T-cell (primary cell): ENCODE measurements around the gene PPP1R13L. TPM values are rescaled to one million over a fixed set of nuclear protein-coding genes. Genes with fewer than 3 reads are reported as not detected.

Source experiments
- ATAC-seq, 4 experiments: fragments of 200-7000 bp in 3 of 4; fragments of 150-1000 bp in 1 of 4; cut with Tn5 transposase; replicated peaks in 1 of 4; 1 replicate in 3 of 4; 2 replicates in 1 of 4; pipeline ENCODE4 v1.10.0; 2021; ENCODE audit warnings: moderate library complexity in 3 of 4, mild to moderate bottlenecking in 2 of 4, moderate number of reproducible peaks in 1 of 4
- CTCF ChIA-PET, 2 donors: fragments of 300-600 bp; sonication (Branson Sonifier 250); formaldehyde crosslinking; loops; one replicate each; lab custom pipeline; 2022; ENCODE audit warnings: antibody characterized with exemption in 2 of 2; lab: Charles Lee
- POLR2A ChIA-PET, 2 donors: fragments of 300-600 bp; sonication (Branson Sonifier 250); formaldehyde crosslinking; loops; one replicate each; lab custom pipeline; 2022; ENCODE audit warnings: antibody characterized with exemption in 2 of 2; lab: Charles Lee
- DNase-seq, 35 experiments: peaks; one replicate each; pipeline versions ENCODE4 v3.0.0 to v3.0.0-alpha.2; 2013 to 2023
- H3K27ac ChIP-seq: one replicate; pipeline ENCODE4 v1.5.1; 2013; ENCODE audit warnings: low read length
- H3K27me3 ChIP-seq, 2 experiments: replicated peaks in 1 of 2; 1 replicate in 1 of 2; 2 replicates in 1 of 2; pipeline versions ENCODE4 v1.6.1 to v1.7.0; 2013; ENCODE audit warnings: low read length in 1 of 2, mixed read lengths in 1 of 2; ENCODE audit not compliant: control insufficient read depth in 2 of 2, insufficient read depth in 2 of 2; ENCODE audit errors: extremely low read depth in 1 of 2
- H3K36me3 ChIP-seq, 2 donors: 1 replicate in 1 of 2; 2 replicates in 1 of 2; pipeline versions ENCODE4 v1.6.1 to v1.7.0; 2013; ENCODE audit warnings: low read length in 1 of 2; ENCODE audit not compliant: control insufficient read depth in 2 of 2, insufficient read depth in 1 of 2; ENCODE audit errors: extremely low read depth in 1 of 2
- H3K4me1 ChIP-seq, 2 experiments: 1 replicate in 1 of 2; 2 replicates in 1 of 2; pipeline versions ENCODE4 v1.6.1 to v1.7.0; 2013; ENCODE audit warnings: low read length in 2 of 2, mixed read lengths in 1 of 2; ENCODE audit not compliant: insufficient read depth in 2 of 2, control insufficient read depth in 1 of 2; ENCODE audit errors: extremely low read depth in 1 of 2
- H3K4me3 ChIP-seq, 2 donors: 1 replicate in 1 of 2; 2 replicates in 1 of 2; pipeline versions ENCODE4 v1.5.1 to v1.7.0; 2013; ENCODE audit warnings: mild to moderate bottlenecking in 2 of 2, low read length in 1 of 2, moderate library complexity in 1 of 2; ENCODE audit not compliant: control insufficient read depth in 1 of 2; ENCODE audit errors: extremely low read depth in 1 of 2
- H3K9me3 ChIP-seq: 2 replicates; pipeline ENCODE4 v1.7.0; 2013
- H3K27ac Mint-ChIP-seq, 2 donors: one replicate each; pipeline ENCODE4 v1.8.0; 2020 to 2021; ENCODE audit warnings: mild to moderate bottlenecking in 2 of 2, mixed read lengths in 2 of 2
- H3K27me3 Mint-ChIP-seq, 2 donors: one replicate each; pipeline ENCODE4 v1.8.0; 2021 to 2022; ENCODE audit warnings: mixed read lengths in 2 of 2
- H3K36me3 Mint-ChIP-seq: one replicate; pipeline ENCODE4 v1.8.0; 2021; ENCODE audit warnings: mixed read lengths
- H3K4me1 Mint-ChIP-seq, 3 donors: one replicate each; pipeline ENCODE4 v1.8.0; 2020 to 2022; ENCODE audit warnings: mixed read lengths in 3 of 3, mild to moderate bottlenecking in 1 of 3
- H3K4me3 Mint-ChIP-seq, 3 donors: one replicate each; pipeline ENCODE4 v1.8.0; 2020 to 2022; ENCODE audit warnings: mild to moderate bottlenecking in 3 of 3, mixed read lengths in 3 of 3, moderate library complexity in 3 of 3
- H3K9me3 Mint-ChIP-seq, 3 donors: one replicate each; pipeline ENCODE4 v1.8.0; 2020 to 2022; ENCODE audit warnings: mixed read lengths in 3 of 3
- WGBS: methylation state at CpG from one replicate; pipeline ENCODE4 v1.1.5; 2013; ENCODE audit warnings: missing lambda C conversion rate; ENCODE audit not compliant: insufficient coverage; 5-methylcytosine and 5-hydroxymethylcytosine counted together
- total RNA-seq, 35 experiments: library from RNA in 6 of 35; stranded (reverse) in 6 of 35; fragments of 120-200 nt in 1 of 35; gene quantifications; one replicate each; pipeline versions ENCODE4 v1.2.1 to v1.2.4 and lab custom pipeline; 2013 to 2026

Gene PPP1R13L
- total RNA-seq, 5 donors from 2014 or later (not counting 1 experiment from before 2014, with no cell fraction given) = 7.9 to 15.7 (median 12.5) TPM

- ChIA-PET CTCF (interaction anchor here in 1 of 2 donors (1.4 to 1.8 kb wide), 2 partner anchors 23 to 34 kb away, joined by 6 to 12 read pairs; partner anchors contain the start of gene FOSB), POLR2A (interaction anchor here in 1 of 2 donors (1.3 to 1.9 kb wide), 2 partner anchors 23 to 29 kb away, joined by 5 to 9 read pairs; partner anchors contain the start of gene FOSB)
- H3K9me3 ChIP-seq = no peaks in the 10 kb centered on the region
- peaks cover 0 to 7% of the 10 kb centered on the region in 2 experiments for H3K27me3 ChIP-seq
- 19% methylated on average over 34 of the region's 47 CpGs for WGBS
- H3K27ac ChIP-seq = peak overlapping the region; percentile 84
- DNase-seq (peak in 34 of 35 experiments; percentile 40 to 90 (median 72)), ATAC-seq (peak; percentile 35 to 53 (median 37))
- Mint-ChIP-seq H3K27me3 (no peaks in the 10 kb centered on the region), H3K27ac (peak overlapping the region; percentile 66 to 69), H3K4me1 (peaks cover 56 to 65% (median 63%) of the 10 kb centered on the region in 3 donors), H3K9me3 (no peaks in the 10 kb centered on the region), H3K36me3 (no peaks in the 10 kb centered on the region), H3K4me3 (peak overlapping the region; percentile 32 to 80 (median 41))
- peak overlapping the region; percentile 36 to 69 for H3K4me3 ChIP-seq
- peaks cover 5 to 64% of the 10 kb centered on the region in 2 experiments for H3K4me1 ChIP-seq
- H3K36me3 ChIP-seq = no peaks in the 10 kb centered on the region
Observed at GRCh38 chr19:45444318-45445041, 39.6 kb upstream of the PPP1R13L start.

DNA sequence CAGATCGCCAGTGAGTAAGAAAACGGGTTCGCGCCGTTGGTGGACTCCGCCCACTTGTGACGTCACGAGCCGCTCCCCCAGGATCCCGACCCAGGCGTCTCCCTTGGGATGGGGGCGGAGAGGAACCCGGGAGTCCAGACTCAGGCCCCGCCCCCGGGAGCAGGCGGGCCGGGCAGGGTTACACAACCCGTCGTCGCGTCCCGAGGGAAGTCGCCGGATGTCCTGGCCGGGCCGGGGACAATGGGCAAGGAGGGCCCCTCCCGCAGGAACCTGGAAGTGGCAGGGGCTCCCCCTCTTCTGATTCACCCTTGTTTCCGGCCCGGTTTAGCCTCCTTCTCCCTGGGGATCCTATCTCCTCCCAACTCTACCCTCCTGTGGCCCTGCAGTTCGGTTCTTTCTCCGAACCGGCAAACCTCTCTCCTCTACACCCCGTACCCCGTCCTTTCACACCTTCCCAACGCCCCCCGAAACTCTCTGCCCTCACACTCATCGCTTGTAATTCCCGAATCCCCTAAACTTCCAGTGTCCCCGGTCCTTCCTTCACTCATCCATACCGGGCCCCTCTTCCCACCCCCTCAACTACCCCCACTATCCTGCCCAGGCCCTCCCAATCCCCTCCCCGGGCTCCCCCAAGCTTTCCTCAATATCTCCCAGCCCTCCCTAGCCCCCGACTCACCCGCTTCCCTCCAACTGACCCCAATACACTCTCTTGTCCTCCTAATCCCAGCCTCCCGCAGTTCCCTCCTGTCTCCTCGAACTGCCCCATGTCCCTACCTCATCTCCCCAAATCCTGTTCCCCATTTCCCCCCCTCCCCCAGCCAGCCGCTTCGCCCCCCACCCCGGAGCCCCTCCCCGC, 38.8 kb upstream of the PPP1R13L start:
- H3K27ac Mint-ChIP-seq = peak overlapping the region; percentile 34 to 67
- ChIA-PET POLR2A (no interaction called here), CTCF (no interaction called here)
- WGBS = under 1% methylated on average over 32 of the region's 49 CpGs
- no peaks in the 10 kb centered on the region for H3K36me3 Mint-ChIP-seq
- H3K9me3 Mint-ChIP-seq = no peaks in the 10 kb centered on the region
- H3K27me3 Mint-ChIP-seq = no peaks in the 10 kb centered on the region
- ATAC-seq (peak in 1 of 4 experiments; percentile 3), DNase-seq (peak in 12 of 35 experiments; percentile 14 to 68 (median 34))
- no peaks in the 10 kb centered on the region for H3K36me3 ChIP-seq
- peak overlapping the region; percentile 49 to 69 for H3K4me3 ChIP-seq
- peaks cover 9 to 63% of the 10 kb centered on the region in 2 experiments for H3K4me1 ChIP-seq
- peaks cover 0 to 7% of the 10 kb centered on the region in 2 experiments for H3K27me3 ChIP-seq
- no peaks in the 10 kb centered on the region for H3K9me3 ChIP-seq
- peak overlapping the region; percentile 73 to 81 (median 80) for H3K4me3 Mint-ChIP-seq
- peaks cover 49 to 58% (median 56%) of the 10 kb centered on the region in 3 donors for H3K4me1 Mint-ChIP-seq
- peak overlapping the region; percentile 78 for H3K27ac ChIP-seq

- peak in 1 of 4 experiments; percentile 38 for ATAC-seq
- Mint-ChIP-seq H3K36me3 (no peaks in the 10 kb centered on the region), H3K27me3 (no peaks in the 10 kb centered on the region), H3K4me3 (peak overlapping the region; percentile 73 to 80 (median 79)), H3K4me1 (peaks cover 44 to 52% (median 49%) of the 10 kb centered on the region in 3 donors), H3K27ac (peak overlapping the region; percentile 73 to 76), H3K9me3 (no peaks in the 10 kb centered on the region)
- Histone ChIP-seq H3K4me1 (peaks cover 9 to 56% of the 10 kb centered on the region in 2 experiments), H3K27me3 (peaks cover 0 to 7% of the 10 kb centered on the region in 2 experiments), H3K9me3 (no peaks in the 10 kb centered on the region), H3K4me3 (peak overlapping the region; percentile 49 to 69), H3K36me3 (no peaks in the 10 kb centered on the region), H3K27ac (peak overlapping the region; percentile 78)
- 23% methylated on average over 9 of the region's 15 CpGs for WGBS
- DNase-seq = peak in 27 of 35 experiments; percentile 34 to 71 (median 52)
- ChIA-PET CTCF (no interaction called here), POLR2A (interaction anchor here in 1 of 2 donors (1.6 kb wide), 1 partner anchor 25 kb away, joined by 9 read pairs; the partner anchor contains the start of gene FOSB)
Observed at GRCh38 chr19:45442778-45443461, 38.1 kb upstream of the PPP1R13L start.

- ChIA-PET CTCF (no interaction called here), POLR2A (interaction anchor here in 1 of 2 donors (1.6 kb wide), 1 partner anchor 25 kb away, joined by 9 read pairs; the partner anchor contains the start of gene FOSB)
- H3K27me3 Mint-ChIP-seq = no peaks in the 10 kb centered on the region
- no peaks in the 10 kb centered on the region for H3K9me3 ChIP-seq
- no peaks in the 10 kb centered on the region for H3K36me3 ChIP-seq
- no peaks in the 10 kb centered on the region for H3K36me3 Mint-ChIP-seq
- WGBS = 63% methylated on average over 1 of the region's 2 CpGs
- H3K27ac ChIP-seq = peak overlapping the region; percentile 78
- peaks cover 0 to 7% of the 10 kb centered on the region in 2 experiments for H3K27me3 ChIP-seq
- peak overlapping the region; percentile 68 to 73 for H3K27ac Mint-ChIP-seq
- ATAC-seq (no peak), DNase-seq (no peak)
- peaks cover 43 to 50% (median 49%) of the 10 kb centered on the region in 3 donors for H3K4me1 Mint-ChIP-seq
- peak overlapping the region; percentile 73 to 80 (median 79) for H3K4me3 Mint-ChIP-seq
- no peak overlapping the region for H3K4me3 ChIP-seq
- peaks cover 9 to 56% of the 10 kb centered on the region in 2 experiments for H3K4me1 ChIP-seq
- no peaks in the 10 kb centered on the region for H3K9me3 Mint-ChIP-seq
Observed at GRCh38 chr19:45442408-45442777, 37.5 kb upstream of the PPP1R13L start.

- DNase-seq = no peak
- ChIA-PET POLR2A (interaction anchor here (0.5 to 1.6 kb wide), 4 partner anchors 15 to 33 kb away, joined by 3 to 9 read pairs (median 4); partner anchors contain the start of gene FOSB (in 1 of the 2)), CTCF (interaction anchor here (0.7 to 3.5 kb wide), 3 partner anchors 37 to 44 kb away, joined by 4 to 135 read pairs (median 5); no protein-coding TSS in a partner anchor)
- H3K27me3 Mint-ChIP-seq = no peaks in the 10 kb centered on the region
- Histone ChIP-seq H3K4me3 (no peak overlapping the region), H3K27me3 (peaks cover 0 to 7% of the 10 kb centered on the region in 2 experiments), H3K9me3 (no peaks in the 10 kb centered on the region), H3K4me1 (peaks cover 9 to 50% of the 10 kb centered on the region in 2 experiments), H3K36me3 (no peaks in the 10 kb centered on the region), H3K27ac (no peak overlapping the region)
- 96% methylated on average over 7 of the region's 9 CpGs for WGBS
- ATAC-seq = no peak
- H3K4me3 Mint-ChIP-seq = peak overlapping the region; percentile 64 to 77 (median 75)
- peaks cover 37 to 49% (median 44%) of the 10 kb centered on the region in 3 donors for H3K4me1 Mint-ChIP-seq
- no peaks in the 10 kb centered on the region for H3K9me3 Mint-ChIP-seq
- H3K36me3 Mint-ChIP-seq = no peaks in the 10 kb centered on the region
- H3K27ac Mint-ChIP-seq = peak overlapping the region; percentile 72 to 79
Observed at GRCh38 chr19:45440873-45441654, 36.2 kb upstream of the PPP1R13L start.
